Spleen (tissue), 7 donors: Measurements from ENCODE around the gene POU2F3.
"Not testable (repeated sequence)": the region's sequence is repeated elsewhere in the genome, so short reads cannot be mapped to it uniquely, and the experiment has no call there.

Source experiments
- CTCF ChIP-seq, 11 experiments: fragments of 200-600 bp in 7 of 11; fragments of 450-650 bp in 4 of 11; sonication (generic) in 4 of 11; IDR thresholded peaks in 8 of 11; conservative IDR thresholded peaks in 3 of 11; 1 replicate in 7 of 11; 2 replicates in 4 of 11; pipeline versions ENCODE4 v1.4.0 to v1.8.0; 2016 to 2021; ENCODE audit warnings: antibody characterized with exemption in 11 of 11, inconsistent platforms in 4 of 11, mild to moderate bottlenecking in 1 of 11
- POLR2A ChIP-seq, 3 donors: fragments of 450-650 bp; IDR thresholded peaks; one replicate each; pipeline ENCODE4 v1.5.1; 2017; ENCODE audit warnings: antibody characterized with exemption in 3 of 3, mild to moderate bottlenecking in 1 of 3
- donor health status: DM: no; HTN: no; CAD: no; lungs with moderate emphysema.
- donor health status: DM: no; HTN: no; CAD: no.
- donor health status: DM: no; HTN: no; CAD: no.

GRCh38 chr11:120253377-120253776 is 13.4 kb downstream of the POU2F3 start:
- not testable (repeated sequence) for TF ChIP-seq POLR2A (IDR thresholded peaks at IDR 0.05); CTCF (IDR thresholded peaks at IDR 0.05 in 8 of 11, conservative IDR thresholded peaks at IDR 0.05 in 3 of 11)
